GM18505 (cell line): ENCODE measurements around the gene OGFOD3.
"Not testable (repeated sequence)": the region's sequence is repeated elsewhere in the genome, so short reads cannot be mapped to it uniquely, and the experiment has no call there.

Experiments
- ATAC-seq: cut with Tn5 transposase; IDR thresholded peaks from one replicate; pipeline ENCODE4 v1.9.1; 2021; ENCODE audit not compliant: unreplicated experiment
- POLR2A ChIP-seq: IDR thresholded peaks from 4 replicates; pipeline ENCODE4 v1.6.1; 2011; ENCODE audit warnings: borderline replicate concordance; ENCODE audit not compliant: insufficient read depth, insufficient read length; ENCODE audit errors: extremely low read depth

The OGFOD3 gene

GRCh38 chr17:82388922-82389283 lies 29.5 kb downstream of the OGFOD3 start:
- ATAC-seq = no peak
- no peak for TF ChIP-seq POLR2A

- ATAC-seq = no peak
- no peak for TF ChIP-seq POLR2A
Observed at GRCh38 chr17:82388223-82388921, 30.0 kb downstream of the OGFOD3 start.

- no peak for ATAC-seq
- TF ChIP-seq POLR2A = no peak
Observed at GRCh38 chr17:82387705-82388106, 30.7 kb downstream of the OGFOD3 start.

- no peak for ATAC-seq
- no peak for TF ChIP-seq POLR2A
Observed at GRCh38 chr17:82386881-82387704, 31.3 kb downstream of the OGFOD3 start.

- no peak for ATAC-seq
- TF ChIP-seq POLR2A = no peak
Observed at GRCh38 chr17:82386255-82386831, 32.0 kb downstream of the OGFOD3 start.

DNA sequence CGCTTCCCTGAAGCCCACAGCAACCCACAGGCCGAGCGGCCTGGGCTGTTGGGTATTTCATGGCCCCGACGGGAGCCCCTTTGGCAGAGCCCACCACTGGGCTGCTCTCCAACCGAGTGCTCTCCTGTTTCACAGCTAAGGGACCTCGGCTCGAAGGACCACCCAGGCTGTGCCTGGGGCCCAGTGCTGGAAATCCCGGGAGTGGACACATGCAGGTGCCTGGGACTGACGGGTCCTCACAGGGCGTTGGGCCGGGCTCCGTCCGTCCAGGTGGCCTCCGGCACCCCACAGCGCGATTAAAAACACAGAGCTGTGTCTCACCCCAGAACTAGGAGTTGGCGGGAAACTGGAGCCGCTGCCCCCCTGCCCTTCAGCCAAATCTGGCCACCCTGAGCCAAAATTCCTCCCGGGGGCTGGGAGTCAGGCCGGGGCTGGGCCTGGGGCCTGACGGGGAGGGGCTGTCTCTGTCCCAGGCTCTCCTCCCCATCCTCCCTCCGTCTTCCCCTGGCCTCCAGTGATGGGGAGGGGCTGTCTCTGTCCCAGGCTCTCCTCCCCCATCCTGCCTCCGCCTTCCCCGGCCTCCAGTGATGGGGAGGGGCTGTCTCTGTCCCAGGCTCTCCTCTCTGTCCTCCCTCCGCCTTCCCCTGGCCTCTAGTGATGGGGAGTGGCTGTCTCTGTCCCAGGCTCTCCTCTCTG lies 32.7 kb downstream of the OGFOD3 start:
- TF ChIP-seq POLR2A = no peak
- ATAC-seq = no peak

DNA sequence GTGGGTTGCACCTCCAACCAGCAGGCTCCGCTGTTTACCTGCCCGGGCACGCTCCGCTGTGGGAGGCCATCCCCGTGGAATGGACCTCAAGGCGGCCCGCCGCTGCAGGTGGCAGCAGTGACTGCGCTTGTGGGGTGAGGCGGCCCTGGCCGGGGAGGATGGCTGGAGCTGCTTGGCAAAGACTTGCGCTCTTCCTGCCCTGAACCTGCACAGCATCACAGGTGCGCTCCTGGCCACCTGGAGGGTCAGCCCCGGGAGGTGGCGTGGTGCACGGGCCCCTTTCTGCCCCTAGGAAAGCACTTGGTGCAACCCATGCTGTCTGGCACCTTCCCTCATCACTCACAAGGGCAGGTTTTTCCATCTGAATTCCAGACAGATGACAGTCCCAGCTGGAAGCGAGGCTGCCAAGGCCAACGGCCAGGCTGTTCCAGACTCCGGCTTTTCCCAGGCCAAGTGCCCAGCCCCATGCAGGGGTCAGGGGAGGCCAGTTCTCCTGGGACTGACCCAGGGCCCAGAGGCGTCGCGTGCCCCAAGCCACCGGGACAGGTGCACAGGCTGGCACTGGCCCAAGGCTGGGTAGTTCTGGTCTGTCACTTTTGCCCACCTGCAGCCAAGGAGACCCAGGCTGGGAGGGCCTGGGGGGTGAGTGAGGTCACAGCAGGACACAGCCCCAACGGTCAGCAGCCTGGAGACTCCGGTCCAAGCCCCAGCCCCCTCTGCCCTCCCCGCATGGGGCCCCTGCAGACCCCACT lies 33.5 kb downstream of the OGFOD3 start:
- no peak for ATAC-seq
- no peak for TF ChIP-seq POLR2A

DNA sequence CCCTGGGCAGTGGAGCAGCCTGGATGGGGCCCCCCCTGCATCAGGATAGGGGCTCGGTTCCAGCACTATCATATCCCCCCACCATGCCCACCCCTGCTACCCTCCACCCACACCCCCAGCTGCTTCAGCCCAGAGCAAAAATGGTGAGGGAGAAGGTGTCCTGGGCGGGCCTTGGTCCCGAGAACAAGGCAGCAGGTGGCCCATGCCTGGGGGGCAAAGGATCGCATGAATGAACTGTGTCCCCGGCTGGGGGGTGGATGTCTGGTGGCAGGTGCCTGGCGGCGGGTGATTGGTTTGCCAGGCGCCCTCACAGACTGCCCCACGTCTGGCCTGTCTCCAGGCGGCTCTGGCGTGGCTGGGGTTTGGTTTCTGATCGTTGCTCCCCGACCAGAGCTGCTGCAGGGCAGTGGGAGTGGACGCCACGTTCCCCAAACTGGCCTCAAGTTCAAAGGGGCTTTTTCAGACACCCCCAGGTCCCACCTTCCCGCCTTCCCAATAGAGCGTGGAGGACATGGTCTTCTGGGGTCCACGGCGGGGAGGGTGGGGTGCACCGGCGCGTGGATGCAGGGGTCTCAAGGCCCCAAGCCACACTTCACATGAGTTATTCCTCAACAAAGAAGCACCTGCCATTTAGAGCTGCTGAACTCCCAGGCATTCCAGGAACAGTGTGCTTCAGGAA lies 34.2 kb downstream of the OGFOD3 start:
- ATAC-seq = no peak
- TF ChIP-seq POLR2A = no peak

GRCh38 chr17:82383411-82383810 lies 35.0 kb downstream of the OGFOD3 start:
- no peak for ATAC-seq
- no peak for TF ChIP-seq POLR2A

- no peak for ATAC-seq
- no peak for TF ChIP-seq POLR2A
Observed at GRCh38 chr17:82382933-82383255, 35.5 kb downstream of the OGFOD3 start.

DNA sequence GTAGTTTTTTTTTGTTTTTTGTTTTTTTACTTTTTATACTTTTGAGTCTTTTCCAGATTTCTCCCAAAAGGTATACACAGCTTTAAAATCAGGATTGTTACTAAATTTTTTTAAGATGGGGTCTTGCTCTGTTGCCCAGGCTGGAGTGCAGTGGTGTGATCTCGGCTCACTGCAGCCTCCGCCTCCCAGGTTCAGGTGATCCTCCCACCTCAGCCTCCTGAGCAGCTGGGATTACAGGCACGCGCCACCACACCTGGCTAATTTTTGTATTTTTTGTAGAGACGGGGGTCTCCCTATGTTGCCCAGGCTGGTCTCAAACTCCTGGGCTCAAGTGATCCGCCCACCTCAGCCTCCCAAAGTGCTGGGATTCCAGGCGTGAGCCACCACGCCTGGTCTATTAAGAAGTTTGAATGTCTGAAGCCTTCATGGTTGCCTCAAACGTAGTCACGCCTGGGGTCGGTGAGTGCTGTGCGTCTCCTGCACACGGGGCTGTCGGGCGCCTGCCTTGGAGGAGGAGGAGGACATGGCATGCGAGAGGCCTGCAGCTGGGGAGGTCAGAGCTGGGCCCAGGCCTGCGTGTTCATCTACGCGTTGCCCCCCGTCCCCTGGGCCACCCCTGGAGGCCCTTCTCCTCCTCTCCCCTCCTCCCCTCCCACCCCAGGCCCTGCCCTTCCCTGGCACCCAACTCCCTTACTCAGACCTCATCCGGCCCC lies 36.0 kb downstream of the OGFOD3 start:
- ATAC-seq = not testable (repeated sequence)

DNA sequence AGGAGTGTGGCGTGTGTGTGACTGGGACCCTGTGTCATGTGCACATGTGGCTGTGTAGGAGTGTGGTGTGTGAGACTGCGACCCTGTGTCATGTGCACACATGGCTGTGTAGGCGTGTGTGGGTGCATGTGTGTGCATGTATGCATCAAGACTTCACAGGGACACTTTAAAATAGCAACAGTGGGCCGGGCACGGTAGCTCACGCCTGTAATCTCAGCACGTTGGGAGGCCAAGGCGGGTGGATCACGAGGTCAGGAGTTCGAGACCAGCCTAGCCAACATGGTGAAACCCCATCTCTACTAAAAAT lies 36.7 kb downstream of the OGFOD3 start:
- not testable (repeated sequence) for ATAC-seq
